Brain pericyte (primary cell): ENCODE results near the gene PPP2R2C.

Experiments
- DNase-seq: peaks from one replicate; pipeline ENCODE4 v3.0.0-alpha.2; 2012; ENCODE audit warnings: low read depth, low spot score

Gene PPP2R2C

GRCh38 chr4:6291784-6292297, 180.6 kb downstream of the PPP2R2C start:
- DNase-seq: no peak

- DNase-seq: no peak
Measured at GRCh38 chr4:6290769-6291547, 181.5 kb downstream of the PPP2R2C start.

- DNase-seq: no peak
Measured at GRCh38 chr4:6290256-6290655, 182.2 kb downstream of the PPP2R2C start.

GRCh38 chr4:6288871-6289270, 183.5 kb downstream of the PPP2R2C start:
- DNase-seq: no peak

GRCh38 chr4:6288342-6288741, 184.1 kb downstream of the PPP2R2C start:
- no peak for DNase-seq

GRCh38 chr4:6287017-6287788, 185.2 kb downstream of the PPP2R2C start:
- DNase-seq: no peak

- no peak for DNase-seq
Measured at GRCh38 chr4:6283282-6283681, 189.1 kb downstream of the PPP2R2C start.

- no peak for DNase-seq
Measured at GRCh38 chr4:6282314-6282771, 190.1 kb downstream of the PPP2R2C start.

- no peak for DNase-seq
Measured at GRCh38 chr4:6281436-6282313, 190.7 kb downstream of the PPP2R2C start.

GRCh38 chr4:6280365-6280996, 191.9 kb downstream of the PPP2R2C start:
- no peak for DNase-seq

GRCh38 chr4:6279582-6280289, 192.7 kb downstream of the PPP2R2C start:
- no peak for DNase-seq

GRCh38 chr4:6278801-6279197, 193.6 kb downstream of the PPP2R2C start:
- DNase-seq: no peak

- DNase-seq: no peak
Measured at GRCh38 chr4:6277935-6278800, 194.2 kb downstream of the PPP2R2C start.

- DNase-seq: no peak
Measured at GRCh38 chr4:6277139-6277802, 195.1 kb downstream of the PPP2R2C start.

GRCh38 chr4:6275898-6276806, 196.3 kb downstream of the PPP2R2C start:
- DNase-seq: no peak

GRCh38 chr4:6275351-6275750, 197.1 kb downstream of the PPP2R2C start:
- no peak for DNase-seq

GRCh38 chr4:6273661-6273990, 198.8 kb downstream of the PPP2R2C start:
- no peak for DNase-seq
